Neuronal stem cell (in vitro differentiated cells): ENCODE results near the gene KCNAB1.

Source experiments
- DNase-seq: peaks from one replicate; pipeline ENCODE4 v3.0.0-alpha.2; 2013; ENCODE audit warnings: low spot score
- H2AFZ ChIP-seq: one replicate; pipeline ENCODE4 v1.6.1; 2013; ENCODE audit warnings: mild to moderate bottlenecking, low read length, inconsistent platforms
- H2AK5ac ChIP-seq: 2 replicates; pipeline ENCODE4 v1.6.1; 2013; ENCODE audit warnings: low read depth, mild to moderate bottlenecking, inconsistent platforms, low read length, moderate library complexity, mixed read lengths
- H2BK120ac ChIP-seq: 2 replicates; pipeline ENCODE4 v1.6.1; 2013; ENCODE audit warnings: low read depth, mild to moderate bottlenecking, inconsistent platforms, low read length, moderate library complexity, mixed read lengths
- H2BK12ac ChIP-seq: one replicate; pipeline ENCODE4 v1.6.1; 2013; ENCODE audit warnings: low read length, inconsistent platforms
- H2BK15ac ChIP-seq: 2 replicates; pipeline ENCODE4 v1.6.1; 2013; ENCODE audit warnings: mild to moderate bottlenecking, low read length, inconsistent platforms, mixed read lengths
- H2BK5ac ChIP-seq: one replicate; pipeline ENCODE4 v1.6.1; 2013; ENCODE audit warnings: inconsistent platforms, mild to moderate bottlenecking, low read length, moderate library complexity
- H3K14ac ChIP-seq: one replicate; pipeline ENCODE4 v1.6.1; 2013; ENCODE audit warnings: low read length, inconsistent platforms
- H3K18ac ChIP-seq: 2 replicates; pipeline ENCODE4 v1.6.1; 2013; ENCODE audit warnings: low read length, inconsistent platforms
- H3K23ac ChIP-seq: 2 replicates; pipeline ENCODE4 v1.6.1; 2013; ENCODE audit warnings: low read depth, mild to moderate bottlenecking, mixed read lengths, low read length, inconsistent platforms; ENCODE audit not compliant: poor library complexity
- H3K27ac ChIP-seq: replicated peaks from 3 replicates; pipeline ENCODE4 v1.5.1; 2013; ENCODE audit warnings: low read length, inconsistent platforms
- H3K27me3 ChIP-seq, 3 experiments: 2 replicates each; pipeline ENCODE4 v1.6.1; 2013; ENCODE audit warnings: low read length in 3 of 3, mild to moderate bottlenecking in 2 of 3, inconsistent platforms in 1 of 3, low read depth in 1 of 3, mixed read lengths in 1 of 3, moderate library complexity in 1 of 3; ENCODE audit not compliant: control insufficient read depth in 3 of 3, insufficient read depth in 3 of 3
- H3K36me3 ChIP-seq, 2 donors: replicated peaks in 1 of 2; 2 replicates each; pipeline ENCODE4 v1.6.1; 2013; ENCODE audit warnings: low read length in 2 of 2; ENCODE audit not compliant: control insufficient read depth in 2 of 2, insufficient read depth in 2 of 2
- H3K4ac ChIP-seq: 2 replicates; pipeline ENCODE4 v1.6.1; 2013; ENCODE audit warnings: inconsistent platforms, mild to moderate bottlenecking, low read length, moderate library complexity
- H3K4me1 ChIP-seq, 2 donors: 1 replicate in 1 of 2; 2 replicates in 1 of 2; pipeline ENCODE4 v1.6.1; 2013; ENCODE audit warnings: low read length in 2 of 2, low read depth in 1 of 2; ENCODE audit not compliant: control insufficient read depth in 2 of 2, insufficient read depth in 1 of 2
- H3K4me2 ChIP-seq: one replicate; pipeline ENCODE4 v1.6.1; 2013; ENCODE audit warnings: mild to moderate bottlenecking, low read length, inconsistent platforms; ENCODE audit not compliant: insufficient read depth, poor library complexity, severe bottlenecking
- H3K4me3 ChIP-seq, 2 donors: 2 replicates each; pipeline ENCODE4 v1.5.1; 2013; ENCODE audit warnings: low read length in 2 of 2, mild to moderate bottlenecking in 2 of 2, inconsistent platforms in 1 of 2, moderate library complexity in 1 of 2
- H3K79me1 ChIP-seq: one replicate; pipeline ENCODE4 v1.6.1; 2013; ENCODE audit warnings: low read depth, mild to moderate bottlenecking, inconsistent platforms, low read length, moderate library complexity
- H3K9ac ChIP-seq: one replicate; pipeline ENCODE4 v1.6.1; 2013; ENCODE audit warnings: mild to moderate bottlenecking, low read depth, low read length, inconsistent platforms; ENCODE audit not compliant: poor library complexity
- H3K9me3 ChIP-seq, 2 donors: replicated peaks in 1 of 2; 2 replicates each; pipeline versions ENCODE3 to v1.6.1; 2013; ENCODE audit warnings: low read length in 2 of 2, mild to moderate bottlenecking in 2 of 2, inconsistent platforms in 1 of 2, low read depth in 1 of 2, mixed read lengths in 1 of 2, moderate library complexity in 1 of 2; ENCODE audit not compliant: control insufficient read depth in 2 of 2, insufficient read depth in 1 of 2
- H4K8ac ChIP-seq: one replicate; pipeline ENCODE4 v1.6.1; 2013; ENCODE audit warnings: low read depth, mild to moderate bottlenecking, inconsistent platforms, low read length, moderate library complexity
- H4K91ac ChIP-seq: one replicate; pipeline ENCODE4 v1.6.1; 2013; ENCODE audit warnings: low read length, low read depth, mild to moderate bottlenecking, inconsistent platforms; ENCODE audit not compliant: poor library complexity
- WGBS, 2 donors: extraction: QIAGEN DNeasy Blood & Tissue Kit; methylation state at CpG; one replicate each; pipeline ENCODE4 v1.1.7; 2013; ENCODE audit warnings: missing lambda C conversion rate in 2 of 2, mixed read lengths in 1 of 2; ENCODE audit not compliant: insufficient read length in 2 of 2, insufficient replicate concordance in 1 of 2; ENCODE audit errors: extremely low coverage in 2 of 2; 5-methylcytosine and 5-hydroxymethylcytosine counted together

Gene KCNAB1

GRCh38 chr3:156586905-156587759 lies 466.8 kb downstream of the KCNAB1 start:
- no peak overlapping the region for H3K23ac ChIP-seq
- H4K8ac ChIP-seq = no peak overlapping the region
- H3K9me3 ChIP-seq = no peaks in the 10 kb centered on the region
- H2BK12ac ChIP-seq = no peak overlapping the region
- H2AFZ ChIP-seq = no peak overlapping the region
- no peak overlapping the region for H3K4ac ChIP-seq
- no peaks in the 10 kb centered on the region for H3K27me3 ChIP-seq
- no peak overlapping the region for H2BK5ac ChIP-seq
- H2BK120ac ChIP-seq = no peak overlapping the region
- no peaks in the 10 kb centered on the region for H3K36me3 ChIP-seq
- H2BK15ac ChIP-seq = no peak overlapping the region
- H3K9ac ChIP-seq = no peak overlapping the region
- no peak overlapping the region for H3K4me3 ChIP-seq
- no peak overlapping the region for H2AK5ac ChIP-seq
- no peak overlapping the region for H4K91ac ChIP-seq
- no peaks in the 10 kb centered on the region for H3K4me1 ChIP-seq
- no CpG with 5 or more reads among the region's 5 CpGs for WGBS, 2 donors
- no peak for DNase-seq
- no peak overlapping the region for H3K27ac ChIP-seq
- no peak overlapping the region for H3K4me2 ChIP-seq
- no peaks in the 10 kb centered on the region for H3K79me1 ChIP-seq
- H3K18ac ChIP-seq = no peak overlapping the region
- H3K14ac ChIP-seq = no peak overlapping the region

GRCh38 chr3:156587760-156588069 lies 467.3 kb downstream of the KCNAB1 start:
- Histone ChIP-seq H3K4ac (no peak overlapping the region), H3K79me1 (no peaks in the 10 kb centered on the region), H3K4me1 (no peaks in the 10 kb centered on the region), H3K18ac (no peak overlapping the region), H3K4me3 (no peak overlapping the region), H3K27ac (no peak overlapping the region), H3K36me3 (no peaks in the 10 kb centered on the region), H3K9me3 (no peaks in the 10 kb centered on the region), H2BK15ac (no peak overlapping the region), H4K91ac (no peak overlapping the region), H3K14ac (no peak overlapping the region), H2BK12ac (no peak overlapping the region), H3K27me3 (no peaks in the 10 kb centered on the region), H2AFZ (no peak overlapping the region), H2BK120ac (no peak overlapping the region), H3K9ac (no peak overlapping the region), H4K8ac (no peak overlapping the region), H3K4me2 (no peak overlapping the region), H2AK5ac (no peak overlapping the region), H3K23ac (no peak overlapping the region), H2BK5ac (no peak overlapping the region)
- DNase-seq = no peak
- no CpG with 5 or more reads among the region's 1 CpG for WGBS, 2 donors
